AG09319 (cell line): Measurements from ENCODE around the gene XCR1.

Experiments used
- DNase-seq: peaks from one replicate; pipeline ENCODE4 v3.0.0-alpha.2; 2010; ENCODE audit warnings: low read depth; ENCODE audit errors: extremely low read depth
- TF ChIP-seq, protein P1 (sequence below): IDR thresholded peaks from 2 replicates; pipeline ENCODE4 v1.5.1; 2011; ENCODE audit warnings: low read depth, mild to moderate bottlenecking, inconsistent platforms, low read length, moderate library complexity

Gene XCR1

DNA sequence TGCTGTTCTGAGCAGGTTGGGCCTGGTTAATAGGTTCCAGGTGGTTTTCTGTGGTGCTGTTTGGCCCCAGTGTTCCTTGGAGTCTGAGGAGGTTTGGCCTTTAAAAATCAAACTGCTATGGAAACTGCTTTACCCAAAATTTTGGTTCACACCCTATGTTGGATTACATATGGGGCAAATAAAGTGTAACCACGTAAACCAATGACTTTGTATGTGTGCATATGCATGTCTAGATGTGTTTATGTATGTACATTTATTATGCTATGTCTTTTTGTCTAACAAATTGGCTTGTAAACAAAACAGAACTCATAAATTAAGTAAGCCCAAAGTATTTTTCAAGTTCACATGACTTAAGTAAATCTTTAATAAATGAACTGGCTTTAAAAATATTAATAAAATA lies 8.9 kb upstream of the XCR1 start:
- TF ChIP-seq, protein P1, sequence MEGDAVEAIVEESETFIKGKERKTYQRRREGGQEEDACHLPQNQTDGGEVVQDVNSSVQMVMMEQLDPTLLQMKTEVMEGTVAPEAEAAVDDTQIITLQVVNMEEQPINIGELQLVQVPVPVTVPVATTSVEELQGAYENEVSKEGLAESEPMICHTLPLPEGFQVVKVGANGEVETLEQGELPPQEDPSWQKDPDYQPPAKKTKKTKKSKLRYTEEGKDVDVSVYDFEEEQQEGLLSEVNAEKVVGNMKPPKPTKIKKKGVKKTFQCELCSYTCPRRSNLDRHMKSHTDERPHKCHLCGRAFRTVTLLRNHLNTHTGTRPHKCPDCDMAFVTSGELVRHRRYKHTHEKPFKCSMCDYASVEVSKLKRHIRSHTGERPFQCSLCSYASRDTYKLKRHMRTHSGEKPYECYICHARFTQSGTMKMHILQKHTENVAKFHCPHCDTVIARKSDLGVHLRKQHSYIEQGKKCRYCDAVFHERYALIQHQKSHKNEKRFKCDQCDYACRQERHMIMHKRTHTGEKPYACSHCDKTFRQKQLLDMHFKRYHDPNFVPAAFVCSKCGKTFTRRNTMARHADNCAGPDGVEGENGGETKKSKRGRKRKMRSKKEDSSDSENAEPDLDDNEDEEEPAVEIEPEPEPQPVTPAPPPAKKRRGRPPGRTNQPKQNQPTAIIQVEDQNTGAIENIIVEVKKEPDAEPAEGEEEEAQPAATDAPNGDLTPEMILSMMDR, result no peak
- no peak for DNase-seq

DNA sequence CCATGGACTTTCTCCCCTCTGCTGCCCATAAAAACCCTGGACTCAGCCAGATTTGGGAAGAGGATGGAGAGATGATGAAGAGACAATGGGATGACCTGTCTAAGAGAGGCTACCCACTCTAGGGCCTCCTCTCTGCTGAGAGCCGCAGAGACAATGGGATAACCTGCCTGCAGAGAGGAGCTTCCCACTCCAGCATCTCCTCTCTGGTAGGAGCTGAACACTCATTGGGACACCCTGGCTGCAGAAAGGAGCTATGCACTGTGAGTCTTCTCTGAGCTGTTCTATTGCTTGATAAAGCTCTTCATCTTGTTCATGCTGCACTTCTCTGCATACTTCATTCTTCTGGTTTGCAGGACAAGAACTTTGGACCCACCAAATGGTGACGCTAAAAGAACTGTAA lies 4.5 kb upstream of the XCR1 start:
- no peak for DNase-seq
- TF ChIP-seq, protein P1, result no peak

DNA sequence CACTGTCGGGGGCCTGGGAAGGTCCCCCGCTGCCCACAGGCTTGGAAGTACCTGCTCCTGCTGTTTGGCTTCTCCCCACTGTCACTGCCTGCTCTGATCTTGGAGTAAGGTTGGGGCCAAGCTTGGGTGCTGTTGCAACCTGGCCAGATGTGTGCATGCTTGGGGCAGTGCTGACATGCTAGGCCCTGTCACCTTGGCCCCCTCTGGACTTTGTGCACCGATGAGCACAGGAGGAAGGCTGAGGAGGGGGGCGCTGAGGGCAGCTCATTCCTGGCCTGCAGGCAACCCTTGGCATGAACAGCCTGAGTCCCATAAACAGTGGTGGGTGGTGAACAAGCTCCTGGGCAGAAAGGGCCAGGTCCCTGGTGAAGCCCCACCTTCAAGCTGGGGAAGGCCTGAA lies 4.0 kb upstream of the XCR1 start:
- TF ChIP-seq, protein P1, result no peak
- DNase-seq, result no peak

DNA sequence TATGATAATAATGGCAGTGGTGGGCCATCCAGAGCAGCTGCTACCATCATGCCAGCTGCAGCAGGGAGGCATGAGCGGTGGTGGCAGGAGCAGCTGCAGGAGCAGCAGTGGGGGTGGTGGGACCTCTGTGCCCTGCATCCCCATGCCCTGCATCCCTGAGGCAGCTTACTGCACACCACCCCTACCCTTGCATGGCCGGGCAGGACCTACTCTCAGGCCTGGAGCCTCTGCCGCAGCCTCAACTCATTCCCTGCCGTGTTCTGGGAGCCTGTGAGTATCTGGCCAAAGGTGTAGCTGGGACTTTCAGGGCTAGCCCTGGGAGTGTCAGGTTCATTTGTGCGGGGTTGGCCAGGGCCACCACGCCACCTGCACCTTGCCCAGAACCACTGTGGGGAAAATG lies 3.3 kb upstream of the XCR1 start:
- DNase-seq, result no peak
- TF ChIP-seq, protein P1, result no peak

DNA sequence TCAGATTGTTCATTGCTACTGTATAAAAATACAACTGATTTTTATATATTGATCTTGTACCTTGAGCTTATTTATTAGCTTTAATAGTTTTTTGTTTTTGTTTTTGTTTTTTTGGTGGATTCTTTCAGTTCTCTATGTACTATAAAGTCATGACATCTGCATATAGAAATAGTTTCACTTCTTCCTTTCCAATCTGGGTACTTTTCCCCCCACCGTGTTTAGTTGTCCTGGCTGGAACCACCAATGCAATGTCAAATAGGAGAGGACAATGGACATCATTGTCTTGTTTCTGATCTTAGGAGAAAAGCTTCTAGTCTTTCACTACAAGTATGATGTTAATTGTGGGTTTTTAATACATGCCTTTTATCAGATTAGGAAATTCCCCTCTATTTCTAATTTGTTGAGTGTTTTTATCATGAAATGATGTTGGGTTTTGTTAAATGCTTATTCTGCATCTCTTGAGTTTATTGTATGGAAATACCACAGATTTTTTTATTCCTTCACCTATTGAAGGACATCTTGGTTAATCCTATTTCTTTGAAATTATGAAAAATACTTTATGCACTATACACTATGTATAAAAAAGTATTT lies 2.8 kb upstream of the XCR1 start:
- TF ChIP-seq, protein P1, result no peak
- no peak for DNase-seq

DNA sequence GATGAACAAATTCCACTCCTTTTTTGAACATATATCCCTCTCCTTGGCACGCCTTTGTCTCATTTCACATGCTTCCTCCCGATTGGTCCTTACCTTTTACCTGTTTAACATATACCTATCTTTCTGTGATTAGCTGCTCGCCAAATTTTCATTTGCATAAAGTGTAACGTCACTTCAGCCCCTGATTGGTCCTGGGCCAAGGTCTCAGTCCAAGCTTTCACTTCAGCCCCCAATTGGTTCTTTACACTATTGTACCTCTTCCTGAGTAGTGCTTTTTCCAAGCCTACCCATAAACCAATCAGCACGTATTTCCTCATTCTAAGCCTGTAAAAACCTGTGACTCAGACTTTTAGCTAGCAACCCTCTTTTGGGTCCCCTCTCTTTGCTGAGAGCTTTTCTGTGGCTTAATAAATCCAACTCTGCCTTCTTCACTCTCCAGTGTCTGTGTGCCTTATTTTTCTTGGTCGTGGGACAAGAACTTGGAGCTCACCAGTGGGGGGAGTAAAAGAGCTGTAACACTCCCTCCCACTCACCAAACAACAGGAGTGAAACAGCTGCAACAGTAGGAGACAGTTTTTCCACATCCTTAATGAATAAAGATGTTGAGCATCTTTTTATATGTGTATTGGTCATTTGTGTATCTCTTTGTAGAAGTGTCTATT lies 584 bp upstream of the XCR1 start:
- TF ChIP-seq, protein P1, result no peak
- no peak for DNase-seq

DNA sequence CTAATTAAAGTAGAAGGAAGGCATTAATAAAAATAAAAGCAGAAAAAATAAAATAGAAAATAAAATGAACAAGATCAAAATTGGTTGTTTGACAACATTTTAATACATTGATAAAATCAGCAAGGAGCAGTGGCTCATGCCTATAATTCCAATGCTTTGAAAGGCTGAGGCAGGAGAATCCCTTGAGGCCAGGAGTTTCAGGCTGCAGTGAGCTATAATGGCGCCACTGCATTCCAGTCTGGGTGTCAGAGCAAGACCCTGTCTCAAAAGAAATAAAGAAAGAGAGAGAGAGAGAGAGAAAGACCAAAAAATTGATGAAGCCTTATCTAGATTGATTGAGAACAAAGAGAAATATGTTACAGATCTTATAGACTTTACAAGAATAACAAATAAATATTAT lies 2.1 kb downstream of the XCR1 start:
- no peak for DNase-seq
- TF ChIP-seq, protein P1, result no peak
